PC-3 (cell line): Measurements from ENCODE around the gene MCUB. TPM values are rescaled to one million over a fixed set of nuclear protein-coding genes. Genes with fewer than 3 reads are reported as not detected.

Source experiments
- ATAC-seq: fragments of 200-7000 bp; cut with Tn5 transposase; 2 replicates; pipeline ENCODE4 v1.9.1; 2020; ENCODE audit warnings: mild to moderate bottlenecking, moderate library complexity
- BruUV-seq: library from RNA; stranded (reverse); fragments of 400-500 nt; replicated peaks from 2 replicates; lab custom pipeline; 2021; lab: Mats Ljungman, UMichigan
- CTCF ChIA-PET: fragments of 300-600 bp; sonication (Branson Sonifier 250); formaldehyde crosslinking; loops from one replicate; lab custom pipeline; 2022; ENCODE audit warnings: antibody characterized with exemption; lab: Charles Lee
- POLR2A ChIA-PET: fragments of 300-600 bp; sonication (Branson Sonifier 250); formaldehyde crosslinking; loops from one replicate; lab custom pipeline; 2022; ENCODE audit warnings: antibody characterized with exemption; ENCODE audit not compliant: unreplicated experiment; lab: Charles Lee
- DNase-seq: peaks from one replicate; pipeline ENCODE4 v3.0.0-alpha.2; 2015
- H2AFZ ChIP-seq: fragments of 300-600 bp; sonication (generic); 2 replicates; pipeline ENCODE4 v1.6.0; 2016; ENCODE audit warnings: antibody characterized with exemption, low read length
- H3F3A ChIP-seq: fragments of 300-600 bp; sonication (generic); one replicate; pipeline ENCODE4 v1.6.0; 2017; ENCODE audit warnings: antibody characterized with exemption, low read length, control low read depth, mild to moderate bottlenecking; ENCODE audit not compliant: unreplicated experiment
- H3K27ac ChIP-seq: fragments of 300-600 bp; sonication (generic); 2 replicates; pipeline ENCODE4 v1.5.1; 2016; ENCODE audit warnings: mild to moderate bottlenecking, low read length
- H3K27me3 ChIP-seq: fragments of 300-600 bp; sonication (generic); 2 replicates; pipeline ENCODE4 v1.6.1; 2016; ENCODE audit warnings: low read length, mixed read lengths
- H3K36me3 ChIP-seq: fragments of 300-600 bp; sonication (generic); 2 replicates; pipeline ENCODE4 v1.6.1; 2016; ENCODE audit warnings: low read depth, mixed run types, low read length, mixed read lengths
- H3K4me1 ChIP-seq: fragments of 300-600 bp; sonication (generic); 2 replicates; pipeline ENCODE4 v1.5.1; 2016; ENCODE audit warnings: low read length; ENCODE audit not compliant: insufficient read depth
- H3K4me2 ChIP-seq: fragments of 300-600 bp; sonication (generic); 2 replicates; pipeline ENCODE4 v1.6.0; 2016; ENCODE audit warnings: low read length
- H3K4me3 ChIP-seq: fragments of 300-600 bp; sonication (generic); 2 replicates; pipeline ENCODE4 v1.5.1; 2016; ENCODE audit warnings: mild to moderate bottlenecking, low read length, mixed read lengths
- H3K79me2 ChIP-seq: fragments of 300-600 bp; sonication (generic); 2 replicates; pipeline ENCODE4 v1.6.1; 2017; ENCODE audit warnings: low read length, mixed read lengths
- H3K9ac ChIP-seq: fragments of 300-600 bp; sonication (generic); 2 replicates; pipeline ENCODE4 v1.6.0; 2016; ENCODE audit warnings: mild to moderate bottlenecking, low read length
- H3K9me2 ChIP-seq: fragments of 300-600 bp; sonication (generic); replicated peaks from 2 replicates; pipeline ENCODE4 v1.6.1; 2016; ENCODE audit warnings: mixed run types, low read length, mixed read lengths
- H3K9me3 ChIP-seq: fragments of 300-600 bp; sonication (generic); 2 replicates; pipeline ENCODE4 v1.6.1; 2016; ENCODE audit warnings: low read length, mixed read lengths
- H4K20me1 ChIP-seq: fragments of 300-600 bp; sonication (generic); 2 replicates; pipeline ENCODE4 v1.6.1; 2016; ENCODE audit warnings: low read length, mixed read lengths
- EZH2 ChIP-seq: fragments of 300-600 bp; sonication (generic); IDR thresholded peaks from one replicate; pipeline ENCODE4 v1.6.1; 2017; ENCODE audit warnings: antibody characterized with exemption, mild to moderate bottlenecking, low read length; ENCODE audit not compliant: unreplicated experiment
- EZH2phosphoT487 ChIP-seq: fragments of 300-600 bp; sonication (generic); IDR thresholded peaks from 2 replicates; pipeline ENCODE4 v1.6.1; 2018; ENCODE audit warnings: mild to moderate bottlenecking, antibody characterized with exemption, low read length, borderline replicate concordance
- intact Hi-C: fragments of 100-400 bp; cut with micrococcal nuclease; formaldehyde crosslinking; loops from 2 replicates; pipeline ENCODE4 v1.9.0; 2023
- total RNA-seq: library from RNA; depleted of rRNA; stranded (reverse); fragments of >200 nt; gene quantifications from 2 replicates; pipeline ENCODE4 v1.2.3, GENCODE V29; 2014
- TF ChIP-seq, protein P1 (sequence below): fragments of 300-600 bp; sonication (generic); conservative IDR thresholded peaks from 2 replicates; pipeline ENCODE4 v1.5.1; 2017; ENCODE audit warnings: antibody characterized with exemption, low read depth, mild to moderate bottlenecking, low read length

MCUB gene
- total RNA-seq, 1 experiment from 2014 or later = 18.4 TPM

DNA sequence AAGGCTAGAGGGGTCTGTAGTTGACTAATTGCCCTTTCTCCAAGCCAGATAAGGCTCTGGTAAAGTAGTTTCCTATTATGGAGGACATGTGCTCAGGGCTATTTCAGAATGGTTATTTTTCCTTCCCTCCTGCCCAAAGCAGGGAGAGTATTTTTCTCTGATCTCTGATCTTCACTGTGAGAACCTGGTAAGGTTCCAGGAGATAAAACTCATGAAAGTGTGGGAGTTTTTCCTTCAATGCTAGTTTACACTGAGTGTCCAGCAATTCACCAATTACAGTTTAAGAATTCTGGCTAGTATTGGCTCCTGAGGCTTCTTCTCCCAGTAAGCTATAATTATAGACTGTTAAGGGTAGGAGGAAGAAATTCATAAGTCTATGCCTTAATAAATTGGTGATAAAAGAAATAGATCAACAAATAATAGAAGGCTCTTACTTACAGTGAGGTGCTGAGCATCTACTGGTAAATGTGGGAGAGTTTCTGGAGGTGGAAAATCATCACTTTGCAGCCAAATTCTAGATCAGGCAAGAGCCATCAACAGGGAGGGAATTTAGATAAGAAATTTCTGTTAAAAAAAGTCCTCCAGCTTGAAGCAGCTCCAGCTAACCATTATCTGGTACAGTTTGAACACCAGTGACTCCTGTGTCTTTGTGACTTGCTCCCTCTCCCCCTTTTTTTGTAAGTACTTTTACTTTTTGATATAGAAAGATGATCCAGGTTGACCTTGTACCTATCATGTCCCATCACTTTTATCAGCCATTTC, 112.3 kb downstream of the MCUB start:
- BruUV-seq = no TSS peak
- no peak overlapping the region for H3K9ac ChIP-seq
- no peak for TF ChIP-seq EZH2
- TF ChIP-seq, protein P1, sequence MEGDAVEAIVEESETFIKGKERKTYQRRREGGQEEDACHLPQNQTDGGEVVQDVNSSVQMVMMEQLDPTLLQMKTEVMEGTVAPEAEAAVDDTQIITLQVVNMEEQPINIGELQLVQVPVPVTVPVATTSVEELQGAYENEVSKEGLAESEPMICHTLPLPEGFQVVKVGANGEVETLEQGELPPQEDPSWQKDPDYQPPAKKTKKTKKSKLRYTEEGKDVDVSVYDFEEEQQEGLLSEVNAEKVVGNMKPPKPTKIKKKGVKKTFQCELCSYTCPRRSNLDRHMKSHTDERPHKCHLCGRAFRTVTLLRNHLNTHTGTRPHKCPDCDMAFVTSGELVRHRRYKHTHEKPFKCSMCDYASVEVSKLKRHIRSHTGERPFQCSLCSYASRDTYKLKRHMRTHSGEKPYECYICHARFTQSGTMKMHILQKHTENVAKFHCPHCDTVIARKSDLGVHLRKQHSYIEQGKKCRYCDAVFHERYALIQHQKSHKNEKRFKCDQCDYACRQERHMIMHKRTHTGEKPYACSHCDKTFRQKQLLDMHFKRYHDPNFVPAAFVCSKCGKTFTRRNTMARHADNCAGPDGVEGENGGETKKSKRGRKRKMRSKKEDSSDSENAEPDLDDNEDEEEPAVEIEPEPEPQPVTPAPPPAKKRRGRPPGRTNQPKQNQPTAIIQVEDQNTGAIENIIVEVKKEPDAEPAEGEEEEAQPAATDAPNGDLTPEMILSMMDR = no peak
- TF ChIP-seq EZH2phosphoT487 = no peak
- H3K9me2 ChIP-seq = no peaks in the 10 kb centered on the region
- no peaks in the 10 kb centered on the region for H3K36me3 ChIP-seq
- no peaks in the 10 kb centered on the region for H4K20me1 ChIP-seq
- no peak for DNase-seq
- no peak overlapping the region for H2AFZ ChIP-seq
- ChIA-PET POLR2A (no interaction called here), CTCF (no interaction called here)
- no peak overlapping the region for H3K4me3 ChIP-seq
- H3K4me1 ChIP-seq = no peaks in the 10 kb centered on the region
- intact Hi-C loops = no loop called here
- H3K4me2 ChIP-seq = no peak overlapping the region
- H3F3A ChIP-seq = no peaks in the 10 kb centered on the region
- H3K27me3 ChIP-seq = no peaks in the 10 kb centered on the region
- no peak overlapping the region for H3K27ac ChIP-seq
- no peaks in the 10 kb centered on the region for H3K9me3 ChIP-seq
- no peak for ATAC-seq
- H3K79me2 ChIP-seq = no peaks in the 10 kb centered on the region

DNA sequence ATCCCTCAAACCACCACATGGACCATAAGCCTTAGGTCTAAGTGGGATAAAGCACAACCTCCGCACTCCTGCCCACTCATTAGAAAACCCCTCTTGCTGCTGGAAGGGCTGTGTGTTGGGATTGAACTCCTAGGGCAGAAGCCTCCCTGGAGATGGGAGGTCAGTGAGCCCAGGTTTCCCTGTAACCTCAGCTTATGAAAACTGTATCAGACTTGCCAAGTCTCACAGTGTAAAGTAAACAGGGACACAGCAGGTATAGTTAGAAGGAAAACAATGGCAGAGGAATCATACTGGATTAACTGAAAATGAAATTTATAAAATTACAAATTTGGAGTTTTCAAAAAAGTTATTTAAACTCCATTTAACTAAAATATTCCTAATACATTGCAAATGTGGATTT, 113.3 kb downstream of the MCUB start:
- no peak overlapping the region for H3K4me2 ChIP-seq
- H3K9me2 ChIP-seq = no peaks in the 10 kb centered on the region
- POLR2A ChIA-PET = no interaction called here
- no peaks in the 10 kb centered on the region for H3K9me3 ChIP-seq
- no peaks in the 10 kb centered on the region for H3K4me1 ChIP-seq
- H3K4me3 ChIP-seq = no peak overlapping the region
- no peaks in the 10 kb centered on the region for H4K20me1 ChIP-seq
- DNase-seq (no peak), ATAC-seq (no peak)
- H3K9ac ChIP-seq = no peak overlapping the region
- no peak overlapping the region for H2AFZ ChIP-seq
- no TSS peak for BruUV-seq
- CTCF ChIA-PET = no interaction called here
- no peaks in the 10 kb centered on the region for H3K79me2 ChIP-seq
- intact Hi-C loops = no loop called here
- H3K27me3 ChIP-seq = no peaks in the 10 kb centered on the region
- H3F3A ChIP-seq = no peaks in the 10 kb centered on the region
- TF ChIP-seq EZH2phosphoT487 = no peak
- TF ChIP-seq, protein P1 = no peak
- no peak for TF ChIP-seq EZH2
- no peak overlapping the region for H3K27ac ChIP-seq
- no peaks in the 10 kb centered on the region for H3K36me3 ChIP-seq

DNA sequence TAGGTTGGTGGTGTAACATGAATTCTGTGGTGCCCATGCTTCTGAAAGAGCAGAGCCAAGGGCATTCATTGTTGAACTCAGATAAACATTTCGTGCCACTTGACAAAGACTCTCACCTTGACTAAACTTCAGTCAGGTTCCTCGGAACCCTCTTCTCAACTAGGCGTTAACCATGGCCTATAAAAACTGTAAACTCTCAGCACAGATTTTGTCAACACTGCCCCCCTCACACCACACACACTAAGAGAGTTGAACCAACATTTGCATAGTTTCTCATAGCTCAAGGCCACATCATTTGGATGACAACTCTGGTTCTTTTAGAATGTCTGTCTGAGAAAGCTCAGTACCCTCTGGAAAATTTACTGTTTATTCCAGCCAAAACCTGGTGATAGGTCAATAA, 115.1 kb downstream of the MCUB start:
- no peak overlapping the region for H3K4me2 ChIP-seq
- intact Hi-C loops = no loop called here
- H3K36me3 ChIP-seq = no peaks in the 10 kb centered on the region
- POLR2A ChIA-PET = no interaction called here
- no peaks in the 10 kb centered on the region for H3K9me2 ChIP-seq
- ATAC-seq (no peak), DNase-seq (no peak)
- H4K20me1 ChIP-seq = no peaks in the 10 kb centered on the region
- no peaks in the 10 kb centered on the region for H3K9me3 ChIP-seq
- H3K27ac ChIP-seq = no peak overlapping the region
- no peaks in the 10 kb centered on the region for H3K27me3 ChIP-seq
- H3K4me3 ChIP-seq = no peak overlapping the region
- BruUV-seq = no TSS peak
- H2AFZ ChIP-seq = no peak overlapping the region
- no peak overlapping the region for H3K9ac ChIP-seq
- H3F3A ChIP-seq = no peaks in the 10 kb centered on the region
- no peaks in the 10 kb centered on the region for H3K4me1 ChIP-seq
- no peaks in the 10 kb centered on the region for H3K79me2 ChIP-seq
- CTCF ChIA-PET = no interaction called here
- TF ChIP-seq, protein P1 = no peak
- no peak for TF ChIP-seq EZH2
- TF ChIP-seq EZH2phosphoT487 = no peak
